CD1c-positive myeloid dendritic cell (primary cell): ENCODE measurements around the gene CKMT1A.
"Not testable (repeated sequence)": the region's sequence is repeated elsewhere in the genome, so short reads cannot be mapped to it uniquely, and the experiment has no call there.

Experiments
- DNase-seq: peaks from one replicate; pipeline ENCODE4 v3.0.0-alpha.2; 2016; ENCODE audit errors: extremely low spot score

Gene CKMT1A

GRCh38 chr15:43693148-43694022, at the start of gene CKMT1A:
Gene CKMT1A, plus strand, starts transcription at chr15:43693859. Its CDS starts 192 bp downstream, at chr15:43694051.
- not testable (repeated sequence) for DNase-seq

GRCh38 chr15:43648649-43649429, 44.8 kb upstream of the CKMT1A start, which contains the start of gene CATSPER2:
Gene CATSPER2, minus strand, starts transcription at chr15:43648844. Its CDS starts 783 bp downstream, at chr15:43648061.
- DNase-seq = no peak

- not testable (repeated sequence) for DNase-seq
Observed at GRCh38 chr15:43649430-43649926, 44.2 kb upstream of the CKMT1A start.

DNA sequence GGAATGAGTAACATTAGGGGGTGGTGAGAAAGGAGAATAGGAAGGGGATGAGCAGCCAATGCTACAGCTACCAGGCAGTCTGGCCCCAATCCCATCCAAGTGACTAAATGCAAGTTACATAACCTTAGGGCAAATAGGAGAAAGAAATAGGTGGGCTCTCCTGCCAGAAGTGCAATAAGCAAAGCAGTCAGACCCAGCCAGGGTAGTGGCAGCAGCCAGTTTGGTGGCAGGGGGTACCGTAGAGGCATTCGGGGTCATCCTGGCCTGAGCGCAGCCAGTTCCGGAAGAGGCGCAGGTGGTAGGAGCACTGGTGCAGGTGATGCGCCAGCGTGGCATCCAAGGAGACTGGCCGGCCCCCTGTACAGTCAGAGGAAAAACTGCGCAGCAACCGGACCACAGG, 33.9 kb upstream of the CKMT1A start:
- not testable (repeated sequence) for DNase-seq

DNA sequence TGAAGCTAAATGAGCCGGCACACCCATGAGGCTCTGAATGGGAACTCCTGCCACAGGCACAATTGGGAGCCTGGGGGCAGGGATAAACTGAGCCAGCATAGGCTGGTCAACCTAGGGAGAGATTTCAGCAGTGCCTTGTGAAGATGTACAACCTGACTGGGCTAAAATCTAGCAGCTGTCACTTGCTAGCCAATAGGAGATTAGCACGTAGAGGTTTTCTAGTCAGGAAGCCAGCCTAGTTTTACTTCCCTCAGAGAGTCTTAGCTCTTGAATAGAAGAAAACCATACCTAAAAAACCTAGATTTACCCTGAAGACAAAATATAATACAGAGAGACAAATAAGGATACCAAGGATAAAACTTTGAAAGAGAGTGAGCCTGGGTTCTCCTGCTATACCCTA, 31.4 kb upstream of the CKMT1A start:
- not testable (repeated sequence) for DNase-seq

DNA sequence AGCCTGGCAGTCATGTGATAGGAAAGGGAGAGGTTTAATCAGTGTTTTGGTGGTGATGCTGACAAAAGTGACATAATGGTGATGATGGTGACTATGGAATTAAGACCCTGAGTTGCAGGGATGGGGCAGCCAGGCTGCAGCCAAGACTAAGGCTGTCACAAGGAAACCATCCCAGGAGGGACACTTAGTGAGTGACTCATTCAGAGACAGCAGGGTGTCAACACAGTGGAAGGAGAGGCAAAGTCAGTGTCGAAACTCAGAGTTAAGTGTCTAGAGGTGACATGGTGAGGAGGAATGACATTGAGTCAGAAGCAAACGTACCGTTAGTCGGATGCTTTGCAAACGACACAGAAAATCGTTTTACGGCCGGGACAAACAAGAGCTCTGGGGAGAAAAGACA, 30.3 kb upstream of the CKMT1A start:
- not testable (repeated sequence) for DNase-seq

DNA sequence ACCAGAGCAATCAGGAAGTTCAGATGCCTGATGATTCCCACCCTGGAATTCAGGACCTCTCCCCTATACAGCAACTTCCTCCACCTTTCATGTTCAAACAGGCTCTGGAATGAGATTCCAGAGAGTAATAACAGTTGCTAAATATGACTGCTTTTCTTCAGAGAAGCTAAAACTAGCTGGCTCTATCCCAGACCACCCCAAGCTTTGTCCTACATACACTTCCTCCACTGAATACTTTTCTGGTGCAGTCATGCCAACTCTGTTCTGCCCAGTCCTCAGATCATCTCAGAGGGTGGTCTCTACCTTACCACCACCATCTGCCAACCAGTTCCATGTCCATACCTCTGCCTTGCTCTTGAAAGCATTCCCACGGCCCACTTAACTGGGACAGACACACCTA, 27.5 kb upstream of the CKMT1A start:
- DNase-seq = not testable (repeated sequence)

DNA sequence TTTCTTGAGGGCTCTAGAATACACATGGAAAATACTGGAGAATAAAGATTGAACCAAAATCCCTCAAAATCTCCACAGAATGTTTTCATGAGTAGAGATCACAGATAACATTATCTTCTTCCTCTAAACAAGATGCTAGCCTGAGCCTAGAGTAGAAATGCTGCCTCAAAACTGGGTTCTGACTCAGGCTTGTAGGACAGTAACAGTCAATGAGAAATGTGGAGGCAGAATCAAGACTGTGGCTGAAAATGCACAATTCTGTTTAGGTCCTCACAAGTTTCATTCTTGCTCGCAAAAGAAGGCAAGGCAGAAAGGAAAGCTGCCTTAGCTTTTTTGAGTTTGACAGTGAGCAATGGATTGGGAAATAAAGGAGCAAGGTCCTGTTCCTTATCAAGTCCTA, 19.5 kb upstream of the CKMT1A start:
- not testable (repeated sequence) for DNase-seq

DNA sequence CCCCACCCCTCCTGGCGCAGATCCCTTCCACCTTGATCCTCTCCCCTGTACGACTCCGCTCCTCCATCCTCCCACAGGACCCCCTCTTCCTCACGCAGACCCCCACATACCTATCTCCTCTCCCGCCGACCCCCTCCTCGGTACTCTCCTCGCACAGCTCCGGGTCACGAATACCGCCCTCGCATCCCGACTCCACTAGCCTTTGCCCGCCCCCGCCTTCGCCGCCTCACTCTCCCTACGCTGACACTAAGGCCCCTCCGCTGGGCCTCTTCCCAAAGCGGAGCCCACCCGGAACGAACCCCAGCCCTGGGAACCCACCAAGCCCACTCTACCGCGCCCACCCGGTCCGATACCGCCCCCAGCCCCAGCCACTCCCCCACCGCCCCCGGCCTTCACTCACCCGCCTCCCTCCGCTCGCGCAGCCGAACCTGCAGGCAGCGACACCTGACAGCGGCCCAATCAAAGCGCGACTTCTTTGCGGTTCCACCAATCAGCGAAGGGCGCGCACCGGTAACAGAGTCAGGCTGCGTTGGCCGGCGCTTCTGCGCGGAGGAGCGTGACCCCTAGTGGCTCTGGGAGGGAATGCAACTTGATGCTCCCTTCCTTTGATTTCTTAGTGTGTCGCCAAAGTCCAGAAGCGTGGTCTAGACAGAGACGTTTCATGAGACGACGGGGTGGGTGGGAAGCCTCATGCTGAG, 3.9 kb upstream of the CKMT1A start:
- DNase-seq = not testable (repeated sequence)

GRCh38 chr15:43692679-43693078, 980 bp upstream of the CKMT1A start:
- DNase-seq = not testable (repeated sequence)

GRCh38 chr15:43702174-43702573, 8.5 kb downstream of the CKMT1A start:
- no peak for DNase-seq

DNA sequence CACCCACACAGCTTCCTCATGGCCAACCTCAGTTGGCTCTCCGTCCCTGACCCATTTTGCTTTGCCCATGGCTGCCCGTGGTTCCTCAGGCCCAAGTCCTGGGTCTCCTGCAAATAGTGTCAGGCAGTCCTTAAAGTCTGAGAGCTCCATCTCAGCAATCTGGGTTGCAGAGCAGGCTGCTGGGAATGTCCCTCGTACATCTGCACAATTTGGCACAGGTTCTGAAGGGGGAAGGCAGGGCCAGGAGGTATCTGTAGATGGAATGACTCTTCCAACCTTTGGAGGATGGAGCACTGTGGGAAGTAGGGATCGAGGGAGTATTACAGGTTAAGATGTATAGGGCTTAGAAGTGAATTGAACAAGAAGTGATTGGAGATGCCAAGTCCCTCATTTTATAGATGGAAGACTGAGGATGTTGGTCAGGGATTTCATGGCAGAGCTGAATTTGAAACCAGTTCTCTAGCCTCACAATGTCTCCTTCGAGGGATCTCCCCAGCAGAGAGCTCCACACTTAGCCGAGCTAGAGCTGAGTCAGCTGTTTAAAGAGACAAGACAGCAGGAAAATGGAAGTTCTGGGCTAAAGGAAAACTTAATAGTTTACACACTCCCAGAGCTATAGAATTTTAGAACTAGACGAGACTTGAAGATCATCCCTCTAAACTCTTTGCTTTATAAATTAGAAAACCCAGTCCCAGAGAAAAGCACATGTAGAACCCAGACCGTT, 9.2 kb downstream of the CKMT1A start:
- no peak for DNase-seq

GRCh38 chr15:43710431-43711131, 16.9 kb downstream of the CKMT1A start:
- DNase-seq = not testable (repeated sequence)

DNA sequence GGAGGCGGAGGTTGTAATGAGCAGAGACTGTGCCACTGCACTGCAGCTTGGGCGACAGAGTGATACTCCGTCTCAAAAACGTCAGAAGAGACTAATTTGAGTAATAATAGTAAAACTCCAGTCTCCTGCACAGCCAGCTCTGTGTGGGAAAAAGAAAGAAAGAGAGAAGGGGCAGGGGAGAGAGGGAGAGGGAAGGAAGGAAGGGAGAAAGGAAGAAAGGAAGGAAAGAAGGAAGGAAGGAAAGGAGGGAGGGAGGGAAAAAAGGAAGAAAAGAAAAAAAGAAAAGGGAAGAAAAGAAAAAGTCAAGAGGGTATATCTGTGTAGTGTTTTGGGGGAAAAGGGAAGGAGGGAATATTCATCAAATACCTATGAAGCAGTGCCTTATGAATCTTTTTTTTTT, 29.5 kb downstream of the CKMT1A start:
- DNase-seq = no peak

DNA sequence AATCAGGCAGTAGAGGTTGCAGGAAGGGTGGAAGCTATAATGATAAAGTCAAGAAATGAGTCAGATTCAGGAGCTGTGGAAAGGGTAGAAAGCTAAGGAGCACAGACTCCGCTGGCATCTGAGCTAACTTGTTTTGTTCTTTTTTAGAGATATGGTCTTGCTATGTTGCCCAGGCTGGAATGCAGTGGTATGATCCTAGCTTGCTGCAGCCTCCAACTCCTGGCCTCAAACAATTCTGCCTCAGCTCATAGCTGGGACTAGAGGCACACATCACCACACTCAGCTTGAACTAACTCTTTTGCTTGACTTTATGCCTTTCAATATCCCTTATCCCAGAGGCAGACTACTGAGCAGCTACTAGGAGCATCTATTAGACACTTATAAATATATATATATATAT, 32.6 kb downstream of the CKMT1A start:
- DNase-seq = not testable (repeated sequence)

DNA sequence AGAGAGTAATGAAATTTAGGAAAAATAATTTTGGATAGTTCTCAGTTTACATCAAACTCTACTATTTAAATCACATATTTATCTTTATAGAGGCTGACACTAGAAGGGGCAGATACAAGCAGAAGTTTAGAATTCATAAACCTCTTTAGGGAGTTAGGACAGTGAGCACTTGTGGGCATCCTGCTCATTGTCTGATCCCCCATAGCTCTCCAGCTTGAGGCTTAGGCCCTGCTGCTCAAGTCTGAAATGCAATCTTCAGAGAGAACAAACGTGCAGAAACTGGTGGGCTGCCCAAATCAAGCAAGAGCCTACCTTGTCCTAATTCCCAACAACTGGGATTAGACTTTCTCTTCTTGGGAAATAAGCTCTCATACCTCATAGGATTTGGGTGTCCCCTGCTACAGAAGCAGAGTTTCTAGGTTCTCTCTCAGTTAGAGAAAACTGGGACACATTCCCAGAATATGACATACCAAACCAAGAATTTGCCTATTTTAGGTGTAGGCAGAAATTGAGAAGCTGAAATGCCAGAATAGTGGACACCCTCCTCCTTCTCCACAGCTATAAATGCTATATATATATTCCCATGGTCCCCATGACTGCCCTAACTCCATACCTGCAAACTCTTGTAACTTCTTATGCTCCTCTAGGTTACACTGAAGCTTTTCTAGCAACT, 34.5 kb downstream of the CKMT1A start:
- DNase-seq = not testable (repeated sequence)

DNA sequence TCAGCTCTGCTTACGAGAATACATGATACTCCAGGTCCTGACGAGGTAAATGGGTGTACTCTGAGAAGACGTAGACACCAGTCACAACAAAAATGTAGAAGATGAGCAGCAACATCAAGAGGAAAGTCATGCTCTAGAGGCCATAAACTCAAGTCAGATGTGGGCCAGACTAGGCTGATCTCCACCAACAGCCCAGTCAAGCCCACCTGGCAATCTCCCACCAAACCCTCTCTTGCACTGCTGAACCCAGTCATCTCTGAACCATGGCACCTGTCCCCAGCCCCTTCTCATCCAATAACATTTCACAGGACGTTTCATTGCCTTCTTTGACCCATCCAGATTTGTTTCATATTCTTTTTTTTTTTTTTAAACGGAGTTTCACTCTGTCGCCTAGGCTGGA, 41.8 kb downstream of the CKMT1A start:
- no peak for DNase-seq

DNA sequence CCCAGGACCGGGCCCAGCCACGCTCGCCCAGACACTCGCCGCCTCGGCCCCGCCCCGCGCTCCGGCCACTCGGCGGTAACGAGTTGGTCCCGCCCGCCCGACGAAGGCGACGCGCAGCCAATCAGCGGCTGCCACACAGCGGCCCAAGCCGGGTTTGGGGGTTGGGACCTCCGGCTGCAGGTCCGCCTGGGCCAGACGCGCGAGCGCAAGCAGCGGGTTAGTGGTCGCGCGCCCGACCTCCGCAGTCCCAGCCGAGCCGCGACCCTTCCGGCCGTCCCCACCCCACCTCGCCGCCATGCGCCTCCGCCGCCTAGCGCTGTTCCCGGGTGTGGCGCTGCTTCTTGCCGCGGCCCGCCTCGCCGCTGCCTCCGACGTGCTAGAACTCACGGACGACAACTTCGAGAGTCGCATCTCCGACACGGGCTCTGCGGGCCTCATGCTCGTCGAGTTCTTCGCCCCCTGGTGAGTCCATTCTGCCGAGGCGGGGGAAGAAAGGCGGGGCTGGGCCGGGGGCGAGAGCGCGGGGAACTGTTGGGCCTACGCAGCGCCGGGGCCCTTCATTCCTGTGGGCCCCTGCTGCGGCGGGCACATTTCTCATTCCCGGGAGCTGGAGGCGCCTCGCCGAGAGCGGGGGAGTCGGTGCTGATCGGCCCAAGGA, 52.7 kb downstream of the CKMT1A start, which contains the start of gene PDIA3:
Gene PDIA3 (plus strand): TSS at position 194 of the 658 bp plus-strand sequence. CDS start 102 bp downstream, at position 296.
- DNase-seq = peak; percentile 94

DNA sequence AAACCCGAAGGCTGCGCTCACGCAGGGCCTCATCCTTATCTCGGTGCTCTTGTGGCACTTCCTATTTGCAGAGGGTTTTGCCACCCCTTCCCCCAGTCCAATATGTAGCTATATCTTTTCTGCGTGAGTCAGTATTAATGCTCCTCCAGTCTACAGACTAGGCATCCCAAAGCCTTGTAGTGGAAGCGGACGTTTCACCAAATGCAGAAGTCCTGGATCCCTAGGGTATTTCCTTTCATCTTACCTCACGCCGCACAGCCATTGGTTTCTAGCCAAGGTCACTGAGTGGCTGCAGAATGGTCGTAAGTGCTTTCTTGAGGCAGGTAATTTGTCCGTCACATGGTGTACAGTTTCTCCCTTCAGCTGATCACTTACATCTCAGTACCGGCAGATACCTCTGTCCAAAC, 53.2 kb downstream of the CKMT1A start:
- peak; percentile 72 for DNase-seq
